Heart left ventricle (tissue), 13 donors: ENCODE data around the gene PPP4R1.

Experiments
- CTCF ChIP-seq, 12 donors: fragments of 200-600 bp; sonication (generic) in 4 of 12; IDR thresholded peaks; one replicate each; pipeline versions ENCODE4 v1.5.0 to v1.8.0; 2018 to 2022; ENCODE audit warnings: antibody characterized with exemption in 12 of 12, mild to moderate bottlenecking in 5 of 12
- POLR2A ChIP-seq, 2 donors: fragments of 450-650 bp; IDR thresholded peaks; one replicate each; pipeline ENCODE4 v1.6.1; 2017; ENCODE audit warnings: antibody characterized with exemption in 2 of 2, mild to moderate bottlenecking in 2 of 2, moderate library complexity in 2 of 2
- donor health status: ischemic (EF 13 %, LVEDD 7.1; RV severe dilation, severe dysfunction).
- donor health status: DM: no; HTN: yes; CAD: no.
- donor health status: DM: no; HTN: no; CAD: no.
- donor health status: ischemic (EF 25% LVEDD 6.9; RV normal size, moderate dysfunction).
- donor health status: ischemic (EF 25% LVEDD 5.7; RV mildly dilated, moderate dysfunction).
- donor health status: ischemic (EF 35%, LVEDD 5.7; RV mildly dilated, moderate dysfunction).
- donor health status: nonischemic (EF 11% LVEDD 7.7; RV severe dilation, severe dysfunction).
- donor health status: DM: yes; HTN: yes; CAD: no.
- donor health status: PGD.
- donor health status: ischemic (EF 29% LVEDD 5.4; RV normal size, mild dysfunction).
- donor health status: nonischemic (EF 23%, LVEDD 6.1; RV moderate dilation, normal function).

- TF ChIP-seq CTCF (IDR thresholded peaks at IDR 0.05) (no peak), POLR2A (IDR thresholded peaks at IDR 0.05) (no peak)
These were observed 62.2 kb downstream of the PPP4R1 start for GRCh38 chr18:9552191-9552590.
